Endothelial cell of umbilical vein (primary cell): ENCODE data around the gene CR2. TPM values are rescaled to one million over a fixed set of nuclear protein-coding genes. Genes with fewer than 3 reads are reported as not detected.

Source experiments
- BruUV-seq: library from RNA; stranded (reverse); fragments of 400-500 nt; replicated peaks from 2 replicates; lab custom pipeline; 2021; lab: Mats Ljungman, UMichigan
- CTCF ChIA-PET: fragments of 300-600, 350-600 bp; sonication (Branson Sonifier 250); formaldehyde crosslinking; loops from one replicate; lab custom pipeline; 2021; ENCODE audit warnings: antibody characterized with exemption, inconsistent platforms; lab: Charles Lee
- POLR2A ChIA-PET: fragments of 300-600, 350-600 bp; sonication (Branson Sonifier 250); formaldehyde crosslinking; loops from one replicate; lab custom pipeline; 2021; ENCODE audit warnings: antibody characterized with exemption, inconsistent platforms; lab: Charles Lee
- DNase-seq: peaks from one replicate; pipeline ENCODE4 v3.0.0-alpha.2; 2011; ENCODE audit warnings: low read depth, low spot score
- FAIRE-seq: peaks from 2 replicates; lab custom pipeline; 2011; peaks lifted over from hg19 to GRCh38; lab: Jason Lieb, UNC
- H2AFZ ChIP-seq: 2 replicates; pipeline ENCODE4 v1.6.0; 2012; ENCODE audit warnings: low read depth, low read length, control low read depth, inconsistent platforms
- H3K27ac ChIP-seq: 2 replicates; pipeline ENCODE4 v1.5.1; 2011; ENCODE audit warnings: low read depth, mild to moderate bottlenecking, control low read depth, low read length, moderate library complexity; ENCODE audit not compliant: insufficient read depth
- H3K27me3 ChIP-seq, 2 experiments: 2 replicates each; pipeline versions ENCODE4 v1.6.0 to v1.6.1; 2011; ENCODE audit warnings: low read length in 2 of 2, mixed read lengths in 1 of 2; ENCODE audit not compliant: control insufficient read depth in 2 of 2, insufficient read depth in 2 of 2
- H3K36me3 ChIP-seq, 2 experiments: 2 replicates in 1 of 2; 3 replicates in 1 of 2; pipeline ENCODE4 v1.5.1; 2011; ENCODE audit warnings: low read length in 2 of 2, mild to moderate bottlenecking in 1 of 2, moderate library complexity in 1 of 2; ENCODE audit not compliant: control insufficient read depth in 2 of 2, insufficient read depth in 2 of 2; ENCODE audit errors: extremely low read depth in 1 of 2
- H3K4me1 ChIP-seq: 3 replicates; pipeline ENCODE4 v1.5.1; 2011; ENCODE audit warnings: mild to moderate bottlenecking, low read length; ENCODE audit not compliant: control insufficient read depth, insufficient read depth; ENCODE audit errors: extremely low read depth
- H3K4me2 ChIP-seq: 2 replicates; pipeline ENCODE4 v1.6.1; 2011; ENCODE audit warnings: low read length, control low read depth, mixed read lengths; ENCODE audit not compliant: insufficient read depth
- H3K4me3 ChIP-seq, 3 experiments: fragments of 200-600 bp in 1 of 3; sonication (generic), shearing (Covaris generic) in 1 of 3; replicated peaks in 1 of 3; 2 replicates each; pipeline ENCODE4 v1.5.1; 2011 to 2016; ENCODE audit warnings: control low read depth in 3 of 3, low read length in 3 of 3, mild to moderate bottlenecking in 2 of 3, inconsistent platforms in 1 of 3, low read depth in 1 of 3, moderate library complexity in 1 of 3; ENCODE audit not compliant: insufficient read depth in 1 of 3
- H3K79me2 ChIP-seq: 2 replicates; pipeline ENCODE4 v1.6.0; 2012; ENCODE audit warnings: low read length, inconsistent platforms; ENCODE audit not compliant: control insufficient read depth, insufficient read depth
- H3K9ac ChIP-seq: replicated peaks from 2 replicates; pipeline ENCODE3; 2011; ENCODE audit warnings: low read length, control low read depth; ENCODE audit not compliant: insufficient read depth; ENCODE audit errors: extremely low read depth
- H3K9me1 ChIP-seq: replicated peaks from 3 replicates; pipeline ENCODE4 v1.6.0; 2011; ENCODE audit warnings: mild to moderate bottlenecking, low read length; ENCODE audit not compliant: control insufficient read depth, insufficient read depth; ENCODE audit errors: extremely low read depth
- H3K9me3 ChIP-seq: replicated peaks from 2 replicates; pipeline ENCODE4 v1.5.1; 2012; ENCODE audit warnings: low read length, inconsistent platforms; ENCODE audit not compliant: control insufficient read depth, insufficient read depth
- H4K20me1 ChIP-seq: replicated peaks from 2 replicates; pipeline ENCODE3; 2011; ENCODE audit warnings: mild to moderate bottlenecking, low read length; ENCODE audit not compliant: control insufficient read depth, insufficient read depth; ENCODE audit errors: extremely low read depth
- EZH2 ChIP-seq: IDR thresholded peaks from 2 replicates; pipeline ENCODE4 v1.6.1; 2012; ENCODE audit warnings: borderline replicate concordance, low read depth, mild to moderate bottlenecking, moderate library complexity, low read length, inconsistent platforms; ENCODE audit not compliant: severe bottlenecking
- FOS ChIP-seq: IDR thresholded peaks from 2 replicates; pipeline ENCODE4 v1.6.1; 2011; ENCODE audit warnings: mild to moderate bottlenecking, low read length, moderate library complexity, borderline replicate concordance; ENCODE audit not compliant: insufficient read depth
- GATA2 ChIP-seq: IDR thresholded peaks from 2 replicates; pipeline ENCODE4 v1.7.0; 2011; ENCODE audit warnings: low read depth, mild to moderate bottlenecking, moderate library complexity, mixed read lengths, low read length; ENCODE audit not compliant: insufficient read length, insufficient read depth
- MAX ChIP-seq: IDR thresholded peaks from 2 replicates; pipeline ENCODE4 v1.6.1; 2011; ENCODE audit not compliant: insufficient read depth, insufficient read length
- MYC ChIP-seq: IDR thresholded peaks from one replicate; pipeline ENCODE4 v1.6.1; 2011; ENCODE audit warnings: mild to moderate bottlenecking, low read depth, low read length
- POLR2A ChIP-seq: IDR thresholded peaks from 2 replicates; pipeline ENCODE4 v1.6.1; 2012; ENCODE audit warnings: low read depth, mild to moderate bottlenecking, control low read depth, low read length
- dilution Hi-C: fragments of 300-500 bp; cut with MboI; formaldehyde crosslinking; loops from one replicate; pipeline ENCODE4 v1.15.0; 2019; ENCODE audit warnings: low sequenced_read_pairs; ENCODE audit not compliant: extremely low pct_ligation_motif_present
- intact Hi-C: fragments of 100-400 bp; cut with micrococcal nuclease; formaldehyde crosslinking; loops from one replicate; pipeline ENCODE4 v1.10.0; 2022
- polyA plus RNA-seq, 4 experiments: library from polyadenylated mRNA; depleted of rRNA in 3 of 4; stranded (reverse) in 3 of 4; unstranded in 1 of 4; fragments of >200 nt; gene quantifications; 2 replicates each; pipeline versions ENCODE4 v1.2.1 to v1.2.3, GENCODE V29; 2011 to 2012; ENCODE audit warnings: missing spikeins in 1 of 4
- total RNA-seq: library from RNA; stranded (reverse); gene quantifications from 2 replicates; pipeline ENCODE4 v1.2.3, GENCODE V29; 2021
- TF ChIP-seq, protein P1 (sequence below), 2 donors: IDR thresholded peaks; 1 replicate in 1 of 2; 2 replicates in 1 of 2; pipeline ENCODE4 v1.5.1; 2011; ENCODE audit warnings: low read length in 2 of 2, mild to moderate bottlenecking in 2 of 2, moderate library complexity in 2 of 2, control low read depth in 1 of 2, inconsistent platforms in 1 of 2, low read depth in 1 of 2; ENCODE audit not compliant: insufficient read depth in 1 of 2; ENCODE audit errors: extremely low read depth in 1 of 2

Gene CR2
- total and polyA plus RNA-seq, 2 donors (not counting 3 experiments of a cell fraction or from before 2014, with no cell fraction given), result not detected

GRCh38 chr1:207427832-207428585 lies 26.1 kb upstream of the CR2 start:
- Histone ChIP-seq H3K27me3 (peaks cover 2 to 3% of the 10 kb centered on the region in 2 experiments), H3K36me3 (no peaks in the 10 kb centered on the region), H3K4me3 (no peak overlapping the region), H3K9ac (no peak overlapping the region), H3K9me1 (no peaks in the 10 kb centered on the region), H3K27ac (no peak overlapping the region), H3K9me3 (no peaks in the 10 kb centered on the region), H3K4me1 (no peaks in the 10 kb centered on the region), H4K20me1 (no peaks in the 10 kb centered on the region), H3K4me2 (no peak overlapping the region), H3K79me2 (no peaks in the 10 kb centered on the region), H2AFZ (no peak overlapping the region)
- BruUV-seq, result no TSS peak
- CTCF ChIA-PET, result no interaction called here
- TF ChIP-seq POLR2A (no peak), MYC (no peak), GATA2 (no peak), EZH2 (no peak), FOS (no peak), MAX (no peak)
- TF ChIP-seq, protein P1, sequence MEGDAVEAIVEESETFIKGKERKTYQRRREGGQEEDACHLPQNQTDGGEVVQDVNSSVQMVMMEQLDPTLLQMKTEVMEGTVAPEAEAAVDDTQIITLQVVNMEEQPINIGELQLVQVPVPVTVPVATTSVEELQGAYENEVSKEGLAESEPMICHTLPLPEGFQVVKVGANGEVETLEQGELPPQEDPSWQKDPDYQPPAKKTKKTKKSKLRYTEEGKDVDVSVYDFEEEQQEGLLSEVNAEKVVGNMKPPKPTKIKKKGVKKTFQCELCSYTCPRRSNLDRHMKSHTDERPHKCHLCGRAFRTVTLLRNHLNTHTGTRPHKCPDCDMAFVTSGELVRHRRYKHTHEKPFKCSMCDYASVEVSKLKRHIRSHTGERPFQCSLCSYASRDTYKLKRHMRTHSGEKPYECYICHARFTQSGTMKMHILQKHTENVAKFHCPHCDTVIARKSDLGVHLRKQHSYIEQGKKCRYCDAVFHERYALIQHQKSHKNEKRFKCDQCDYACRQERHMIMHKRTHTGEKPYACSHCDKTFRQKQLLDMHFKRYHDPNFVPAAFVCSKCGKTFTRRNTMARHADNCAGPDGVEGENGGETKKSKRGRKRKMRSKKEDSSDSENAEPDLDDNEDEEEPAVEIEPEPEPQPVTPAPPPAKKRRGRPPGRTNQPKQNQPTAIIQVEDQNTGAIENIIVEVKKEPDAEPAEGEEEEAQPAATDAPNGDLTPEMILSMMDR (IDR thresholded peaks at IDR 0.05; ENCODE audit: extremely low read depth in 1 of 2, insufficient read depth in 1 of 2, low read depth in 1 of 2, low read length in 2 of 2), result no peak
- dilution Hi-C loops (no loop called here), intact Hi-C loops (no loop called here)
- POLR2A ChIA-PET, result no interaction called here
- FAIRE-seq (no peak), DNase-seq (no peak)
